T1000 (cell line): ENCODE data around the gene PARD6A.

Experiments
- DNase-seq: peaks from one replicate; lab custom pipeline; 2025; ENCODE audit warnings: mixed read lengths; lab: John Stamatoyannopoulos, UW

PARD6A gene

GRCh38 chr16:67653789-67654402 is 6.9 kb upstream of the PARD6A start:
- no peak for DNase-seq

GRCh38 chr16:67654403-67654911 is 6.3 kb upstream of the PARD6A start:
- DNase-seq, result no peak

DNA sequence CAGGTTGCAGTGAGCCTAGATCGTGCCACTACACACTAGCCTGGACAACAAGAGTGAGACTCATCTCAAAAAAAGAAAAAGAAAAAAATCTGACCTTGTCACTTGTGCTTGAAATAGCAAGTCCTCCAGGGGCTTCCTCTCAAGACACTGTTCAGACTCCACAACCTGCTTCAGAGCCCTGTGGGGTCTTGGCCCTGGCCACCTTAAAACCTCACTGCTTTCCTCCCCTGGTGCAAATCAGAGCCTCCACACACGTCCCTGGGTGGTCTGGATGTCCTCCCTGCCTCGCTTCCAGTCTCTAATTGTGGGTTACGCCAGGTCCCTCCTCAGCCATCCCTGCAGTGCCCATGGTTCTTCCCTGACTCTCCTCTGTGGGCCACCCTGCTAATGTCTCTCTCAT is 5.4 kb upstream of the PARD6A start:
- DNase-seq, result no peak

GRCh38 chr16:67656344-67657016 is 4.3 kb upstream of the PARD6A start:
- no peak for DNase-seq

DNA sequence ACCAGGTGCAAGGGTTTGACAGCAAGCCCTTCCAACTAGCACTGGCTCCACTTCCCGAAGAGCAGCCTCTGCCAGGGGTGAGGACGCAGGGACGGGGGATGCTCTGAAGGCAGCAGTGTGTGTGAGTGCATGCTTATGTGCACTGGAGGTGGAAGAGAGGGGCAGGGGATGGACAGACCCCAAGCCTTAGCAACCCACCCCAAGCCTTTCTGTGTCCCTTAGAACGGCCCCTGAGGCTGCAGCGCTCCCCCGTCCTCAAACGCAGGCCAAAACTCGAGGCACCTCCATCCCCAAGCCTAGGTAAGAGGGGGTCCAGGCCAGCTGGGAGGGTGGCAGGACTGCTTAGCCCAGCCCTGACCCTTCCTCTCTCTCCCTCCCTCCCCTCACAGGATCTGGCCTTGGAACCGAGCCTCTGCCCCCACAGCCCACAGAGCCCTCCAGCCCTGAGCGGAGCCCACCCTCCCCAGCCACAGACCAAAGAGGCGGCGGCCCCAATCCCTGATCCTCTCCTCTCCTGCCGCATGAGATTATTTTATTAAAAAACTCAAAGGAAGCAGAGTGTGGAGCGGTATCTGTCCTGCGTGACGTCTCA is 3.6 kb upstream of the PARD6A start:
- no peak for DNase-seq

GRCh38 chr16:67657751-67658518 is 2.8 kb upstream of the PARD6A start:
- DNase-seq, result no peak

GRCh38 chr16:67658849-67659674 is 1.7 kb upstream of the PARD6A start:
- no peak for DNase-seq

GRCh38 chr16:67659675-67660563 is 841 bp upstream of the PARD6A start, which contains the start of gene ACD:
TSS of gene ACD (minus strand) at chr16:67660260. CDS start at chr16:67660220, 40 bp downstream.
- DNase-seq, result peak; percentile 74

- no peak for DNase-seq
Observed at GRCh38 chr16:67661101-67661761, 471 bp downstream of the PARD6A start.

GRCh38 chr16:67661886-67662652 is 1.3 kb downstream of the PARD6A start:
- no peak for DNase-seq

GRCh38 chr16:67662653-67663010 is 1.9 kb downstream of the PARD6A start:
- no peak for DNase-seq

DNA sequence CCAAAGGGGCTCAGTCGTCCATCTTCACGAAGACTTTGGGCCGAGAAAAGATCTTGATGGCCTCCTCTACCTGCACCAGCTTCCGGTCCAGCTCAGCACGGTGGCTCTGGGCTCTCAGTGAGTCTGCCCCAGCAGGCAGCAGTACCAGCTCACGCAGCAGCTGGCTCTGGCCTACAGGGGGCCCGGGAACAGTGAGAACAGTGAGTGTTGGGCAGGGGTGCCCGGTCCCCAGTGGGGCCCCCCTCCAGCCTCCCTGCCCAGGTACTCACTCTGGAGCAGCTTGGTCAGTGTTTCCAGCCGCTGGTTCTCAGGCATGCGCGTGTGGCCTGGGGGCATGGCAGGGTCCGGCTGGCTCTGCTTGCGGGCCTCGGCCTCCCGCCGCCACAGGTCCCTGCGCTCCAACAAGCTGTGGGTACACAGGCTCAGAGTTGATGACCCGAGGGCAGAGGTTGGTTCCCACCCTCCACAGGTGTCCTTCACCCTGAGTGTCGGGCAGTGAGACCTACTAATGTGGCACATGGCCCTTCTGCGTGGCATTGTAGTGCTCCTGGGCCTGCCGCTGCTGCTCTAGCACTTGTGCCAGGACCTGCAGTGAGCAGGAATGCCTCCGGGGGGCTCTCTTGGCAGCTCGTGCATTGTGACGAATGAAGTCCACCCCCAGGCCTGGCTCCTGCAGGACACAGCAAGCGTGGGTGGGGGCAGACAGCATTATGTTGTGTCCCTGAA is 2.6 kb downstream of the PARD6A start:
- DNase-seq, result no peak

DNA sequence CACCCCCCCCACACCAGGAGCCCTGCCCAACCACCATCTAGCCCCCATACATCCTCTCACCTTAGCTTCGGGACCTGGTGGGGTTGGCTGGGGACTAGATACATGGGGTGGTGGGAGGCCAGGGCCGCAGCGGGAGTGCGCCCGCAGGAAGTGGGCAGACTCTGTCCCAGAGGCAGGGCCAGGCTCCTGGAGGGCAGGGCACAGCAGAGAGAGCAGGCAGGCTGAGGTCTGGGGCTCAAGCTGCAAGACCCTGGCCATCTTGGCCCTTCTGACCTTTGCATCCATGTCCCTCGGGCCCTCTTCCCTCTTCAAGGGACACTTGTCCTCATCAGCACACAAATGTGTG is 3.1 kb downstream of the PARD6A start:
- no peak for DNase-seq

DNA sequence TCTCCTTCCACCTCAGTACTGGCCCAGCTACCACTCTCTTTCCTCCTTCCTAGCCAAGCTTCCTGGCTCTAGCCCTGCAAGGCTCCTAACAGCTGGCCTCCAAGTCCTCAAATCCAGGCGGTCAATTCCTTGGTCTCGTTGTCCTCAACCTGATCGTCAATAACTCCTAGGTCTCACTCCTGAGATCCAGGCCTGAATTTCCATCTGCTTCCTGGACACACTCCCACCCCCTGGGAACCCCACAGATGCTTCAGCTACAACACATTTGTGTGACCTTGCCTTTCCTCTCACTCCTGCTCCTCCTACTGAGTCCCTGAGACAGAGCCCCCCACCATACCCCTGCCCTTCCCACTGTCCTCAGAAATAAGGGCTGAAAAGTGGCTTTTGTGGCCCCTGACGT is 3.5 kb downstream of the PARD6A start:
- no peak for DNase-seq

GRCh38 chr16:67664871-67665270 is 4.1 kb downstream of the PARD6A start:
- no peak for DNase-seq

- no peak for DNase-seq
Observed at GRCh38 chr16:67665598-67665997, 4.8 kb downstream of the PARD6A start.

- DNase-seq, result no peak
Observed at GRCh38 chr16:67666032-67666551, 5.3 kb downstream of the PARD6A start.
